Measurements from ENCODE around the gene SAP30L.
A peak's percentile ranks its signal among the peaks of the same experiment; 100 is the strongest.

SAP30L gene

DNA sequence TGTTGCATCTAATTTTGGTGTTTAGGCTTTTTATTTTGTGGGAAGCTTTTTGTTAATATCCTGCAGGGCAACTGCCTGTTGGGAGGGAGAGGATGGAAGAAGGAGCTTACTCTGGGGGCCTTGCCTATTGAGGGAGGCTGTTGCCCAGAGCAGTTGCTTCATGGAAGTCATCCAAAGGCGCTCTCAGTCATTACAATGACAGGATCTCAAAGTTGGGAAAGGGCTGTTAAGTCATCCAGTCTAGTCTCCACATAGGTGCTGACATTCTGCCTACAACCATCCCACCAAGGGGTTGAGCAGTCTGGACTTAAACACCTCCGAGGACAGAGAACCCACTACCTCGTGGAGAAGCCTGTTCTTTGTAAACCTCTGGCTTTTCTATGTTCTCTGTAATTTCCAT lies 13.2 kb downstream of the SAP30L start:
- Histone ChIP-seq H3K27ac (no peak overlapping the region), H3K4me3 (no peak overlapping the region)

GRCh38 chr5:154460172-154460571 lies 14.4 kb downstream of the SAP30L start:
- H3K4me3 ChIP-seq = no peak overlapping the region
- H3K27ac ChIP-seq = no peak overlapping the region

DNA sequence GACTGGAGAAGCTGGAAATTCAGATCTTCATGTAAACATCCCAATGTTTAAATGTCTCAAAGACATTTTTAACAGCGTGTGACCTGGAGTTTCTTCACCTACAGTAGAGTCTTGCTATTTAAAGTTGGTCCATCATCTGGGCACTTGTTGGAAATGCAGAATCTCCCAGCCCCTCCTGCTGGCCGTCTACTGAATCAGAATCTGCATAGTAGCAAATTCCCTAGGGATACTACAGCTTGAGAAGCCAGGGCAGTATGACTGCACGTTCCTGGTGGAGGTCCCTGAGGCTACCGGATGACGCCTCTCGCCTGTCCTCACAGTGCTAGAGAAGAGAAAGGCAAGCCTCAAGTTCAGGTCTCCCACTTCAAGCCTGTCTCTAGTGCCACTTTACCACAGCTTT lies 15.7 kb downstream of the SAP30L start:
- no peak overlapping the region for H3K27ac ChIP-seq
- no peak overlapping the region for H3K4me3 ChIP-seq

DNA sequence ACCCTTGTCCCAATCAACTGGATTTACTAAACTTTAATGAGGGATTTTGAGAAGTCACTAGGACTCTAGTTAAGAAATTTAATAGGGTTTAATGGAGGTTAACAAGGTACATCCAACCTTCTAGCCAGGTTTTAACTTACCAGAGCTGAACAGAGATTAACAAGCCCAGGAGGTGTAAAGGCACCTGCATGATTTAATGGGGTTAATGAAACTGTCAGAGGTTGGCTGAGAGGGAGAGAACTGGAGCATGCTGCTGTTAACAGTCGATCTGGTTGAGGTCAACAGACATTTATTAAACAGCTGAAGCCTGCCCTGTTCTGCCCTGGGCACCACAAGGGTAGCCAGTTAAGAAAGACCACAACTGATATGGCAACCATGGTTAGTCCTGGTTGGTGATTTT lies 18.6 kb downstream of the SAP30L start:
- Histone ChIP-seq H3K4me3 (no peak overlapping the region), H3K27ac (no peak overlapping the region)

GRCh38 chr5:154465169-154465568 lies 19.4 kb downstream of the SAP30L start:
- Histone ChIP-seq H3K4me3 (no peak overlapping the region), H3K27ac (no peak overlapping the region)

- Histone ChIP-seq H3K27ac (no peak overlapping the region), H3K4me3 (no peak overlapping the region)
These were observed 20.4 kb downstream of the SAP30L start for GRCh38 chr5:154466147-154466546.

- H3K27ac ChIP-seq = no peak overlapping the region
- no peak overlapping the region for H3K4me3 ChIP-seq
These were observed 20.9 kb downstream of the SAP30L start for GRCh38 chr5:154466671-154467070.

DNA sequence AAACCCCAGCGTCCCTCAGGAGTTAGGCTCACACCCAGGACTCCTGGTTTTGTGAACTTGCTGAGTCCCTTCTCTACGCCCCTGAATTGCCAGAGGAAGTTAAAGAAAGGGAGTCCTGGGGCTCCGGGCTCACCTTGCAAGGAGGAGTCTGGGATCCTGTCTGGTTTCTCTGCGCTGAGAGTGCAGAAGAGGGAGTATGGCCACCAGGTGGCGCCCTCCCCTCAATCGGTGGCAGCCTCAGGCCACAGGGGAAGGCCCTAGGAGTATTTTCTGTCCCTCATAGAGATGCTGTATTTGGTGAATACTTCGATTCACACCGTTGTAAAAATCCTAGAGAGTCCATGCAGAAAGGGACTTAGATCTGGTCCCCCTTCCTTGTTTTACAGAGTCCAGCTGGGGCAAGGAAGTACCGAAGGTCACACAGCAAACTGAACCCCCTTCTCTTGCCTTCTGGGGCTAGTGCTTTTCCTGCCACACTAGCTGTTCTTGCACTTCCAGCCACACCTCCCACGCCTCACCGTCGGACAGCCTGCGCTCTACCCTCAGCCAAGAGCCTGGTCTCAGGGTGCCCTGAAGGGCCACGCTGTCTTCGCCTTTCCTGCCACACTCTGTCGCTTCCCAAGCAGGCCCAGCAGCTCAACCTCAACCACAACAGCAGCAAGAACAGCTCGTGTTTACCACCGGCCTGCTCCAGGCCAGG lies 22.0 kb downstream of the SAP30L start:
- no peak overlapping the region for H3K4me3 ChIP-seq
- no peak overlapping the region for H3K27ac ChIP-seq

- no peak overlapping the region for H3K4me3 ChIP-seq
- H3K27ac ChIP-seq = no peak overlapping the region
These were observed 24.3 kb downstream of the SAP30L start for GRCh38 chr5:154470137-154470536.

GRCh38 chr5:154470947-154471870 lies 25.4 kb downstream of the SAP30L start:
- Histone ChIP-seq H3K27ac (no peak overlapping the region), H3K4me3 (no peak overlapping the region)

- no peak overlapping the region for H3K4me3 ChIP-seq
- no peak overlapping the region for H3K27ac ChIP-seq
These were observed 27.2 kb downstream of the SAP30L start for GRCh38 chr5:154472871-154473580.

DNA sequence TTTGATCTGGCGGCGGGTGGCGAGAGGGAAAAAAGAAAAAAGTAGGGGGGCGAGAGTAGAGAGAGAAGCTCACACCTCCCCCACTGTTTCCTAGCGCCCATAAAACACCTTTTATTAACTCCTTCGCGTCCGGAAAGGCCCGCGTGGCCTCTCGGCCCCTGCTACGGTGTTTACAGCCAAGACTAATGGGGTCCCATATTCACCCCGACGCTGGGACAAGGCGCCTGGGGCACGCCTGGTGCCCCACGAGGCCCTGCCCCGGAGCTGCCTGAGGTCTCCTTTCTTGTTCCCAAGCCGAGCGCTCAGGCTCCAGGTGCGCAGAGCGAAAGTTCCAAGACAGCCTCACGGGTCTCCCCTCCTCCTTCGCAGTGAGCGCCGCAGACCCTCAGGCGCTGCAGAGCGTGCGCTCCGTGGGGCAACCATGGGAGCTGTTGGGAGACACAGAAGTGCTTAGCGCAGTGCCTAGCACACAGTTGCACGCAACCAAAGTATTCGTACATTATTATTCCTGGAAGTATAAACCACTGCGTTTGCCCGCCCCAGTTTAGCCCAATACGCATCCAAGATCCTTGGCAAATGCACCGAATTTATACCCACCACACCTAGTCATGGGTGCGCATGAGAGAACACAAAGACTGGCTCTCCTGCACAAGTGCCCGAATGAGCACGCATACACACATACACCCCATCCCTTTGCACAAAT lies 27.9 kb downstream of the SAP30L start:
- no peak overlapping the region for H3K4me3 ChIP-seq
- no peak overlapping the region for H3K27ac ChIP-seq

DNA sequence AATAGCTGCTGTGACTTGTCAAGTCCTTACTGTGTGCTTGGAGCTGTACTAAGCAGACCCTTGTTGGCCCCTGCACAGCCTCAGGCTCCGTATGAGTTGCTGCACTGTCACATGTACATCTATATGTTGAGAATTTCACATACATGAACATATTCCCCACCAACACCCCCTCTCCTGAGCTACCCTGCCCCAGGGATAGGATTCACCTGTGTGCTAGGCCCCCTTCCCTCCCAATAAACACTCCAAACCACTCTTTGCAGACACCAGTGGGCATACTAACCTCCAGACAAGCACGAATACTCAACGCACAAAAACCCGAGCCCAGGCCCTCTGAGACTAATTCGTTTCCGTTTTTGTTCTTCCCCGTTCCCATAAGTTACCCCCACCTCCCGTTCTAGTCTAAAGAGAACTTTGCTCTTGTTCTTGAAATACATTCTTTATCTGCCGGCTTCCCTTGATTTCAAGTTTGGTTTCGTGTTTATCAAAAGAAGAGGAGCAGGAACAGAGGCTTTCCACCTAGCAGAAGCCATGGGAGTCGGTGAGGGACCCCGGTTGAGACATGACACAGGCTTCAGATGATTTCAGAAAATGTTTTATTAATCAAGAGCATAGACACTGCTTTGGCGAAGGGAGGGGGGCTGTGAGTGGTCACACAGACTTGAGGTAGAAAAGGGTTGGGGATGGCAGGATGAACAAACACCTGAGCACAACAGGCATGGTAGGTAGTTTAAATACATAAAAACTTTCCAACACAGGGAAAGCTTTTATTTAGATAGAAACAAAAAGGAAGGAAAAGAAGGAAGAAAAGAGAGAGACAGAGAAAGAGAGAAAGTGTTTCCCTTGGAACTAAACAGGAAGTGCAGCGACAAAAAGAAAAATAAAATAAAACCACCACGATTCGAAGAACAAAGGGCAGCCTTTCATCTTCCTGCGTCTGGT lies 28.9 kb downstream of the SAP30L start:
- Histone ChIP-seq H3K4me3 (no peak overlapping the region), H3K27ac (no peak overlapping the region)

- H3K4me3 ChIP-seq = no peak overlapping the region
- no peak overlapping the region for H3K27ac ChIP-seq
These were observed 30.0 kb downstream of the SAP30L start for GRCh38 chr5:154475591-154476353.

DNA sequence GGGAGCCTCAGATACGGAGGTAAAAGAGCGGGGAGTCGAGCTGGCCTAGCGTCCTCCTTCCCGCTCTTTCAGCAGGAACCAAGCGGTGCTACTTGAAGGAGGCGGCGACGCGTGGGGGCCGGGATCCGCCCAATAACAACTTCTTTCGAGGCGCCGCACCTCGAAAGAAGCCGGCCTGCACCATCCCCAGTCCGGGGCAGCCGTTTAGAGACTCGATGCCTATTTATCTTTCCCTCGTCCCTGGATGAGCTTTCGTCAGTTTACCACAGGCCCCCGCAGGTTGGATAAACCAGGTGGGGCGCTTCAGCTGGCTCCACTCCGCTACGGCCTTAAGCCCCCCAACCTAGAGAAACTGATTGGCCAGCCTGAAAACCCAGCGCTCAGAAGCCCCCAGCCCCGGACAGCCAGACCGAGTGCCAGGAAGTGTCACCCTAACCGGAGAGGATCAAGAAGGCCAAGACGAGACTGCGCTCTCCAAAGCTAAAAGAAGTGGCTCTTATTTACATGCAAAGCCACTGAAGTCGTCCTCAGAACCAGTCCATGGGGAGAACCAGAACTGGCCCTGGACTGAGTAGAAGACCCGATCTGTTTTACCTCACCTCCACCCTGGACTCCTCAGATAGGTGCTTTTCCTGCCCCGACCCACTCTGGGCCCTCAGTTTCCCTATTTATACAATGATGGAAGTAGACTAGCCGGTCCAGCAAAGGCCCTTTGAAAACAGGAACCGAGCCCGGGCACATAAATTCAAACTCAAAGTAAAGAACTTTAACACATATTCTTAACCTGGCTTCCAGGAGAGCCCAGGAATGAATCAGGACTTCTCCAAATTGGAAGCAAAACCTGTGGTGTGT lies 30.8 kb downstream of the SAP30L start:
- Histone ChIP-seq H3K4me3 (no peak overlapping the region), H3K27ac (no peak overlapping the region)

DNA sequence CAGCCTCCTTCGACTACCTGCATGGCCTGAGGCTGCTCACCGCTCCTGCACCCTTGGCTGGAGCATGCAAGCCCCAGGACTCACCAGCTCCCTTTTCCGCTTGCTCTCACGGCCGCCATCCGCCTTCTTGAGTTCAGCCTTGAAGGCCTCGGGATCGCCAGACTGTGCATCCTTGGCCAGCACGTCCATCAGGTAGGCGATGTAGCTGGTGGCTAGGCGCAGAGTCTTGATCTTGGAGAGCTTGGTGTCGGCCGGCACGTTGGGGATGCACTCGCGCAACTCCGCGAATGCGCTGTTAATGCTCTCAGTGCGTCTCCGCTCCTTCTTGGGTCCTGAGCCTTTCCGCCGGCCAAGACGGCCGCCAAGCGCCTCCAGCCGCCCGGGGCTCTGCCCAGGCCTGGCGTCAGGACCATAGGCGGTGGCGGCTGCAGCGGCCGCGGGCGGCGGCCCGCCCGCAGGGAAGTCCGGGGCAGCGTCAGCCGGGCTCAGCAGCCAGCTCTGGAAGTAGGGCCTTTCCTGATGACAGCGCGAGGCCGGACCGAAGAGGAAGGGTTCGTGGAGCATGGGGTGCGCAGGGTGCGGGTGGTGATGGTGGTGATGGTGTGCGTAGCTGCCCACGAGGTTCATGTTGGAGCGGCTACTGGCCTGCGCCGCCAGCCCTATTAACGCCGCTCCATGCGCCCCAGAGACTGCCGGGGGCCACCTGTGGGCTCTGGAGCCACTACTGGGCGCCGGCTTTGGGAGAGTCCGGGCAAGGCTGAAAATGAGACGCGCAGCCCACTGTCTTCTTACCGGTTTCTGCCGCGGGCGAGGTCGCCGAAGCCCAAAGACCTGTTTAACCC lies 31.8 kb downstream of the SAP30L start:
- no peak overlapping the region for H3K27ac ChIP-seq
- peak overlapping the region in 3 of 7 experiments; percentile 4 to 37 (median 19) for H3K4me3 ChIP-seq

Measured in skin epidermis (tissue), 12 donors.